ENCODE measurements around the gene SLC16A10. TPM values are rescaled to one million over a fixed set of nuclear protein-coding genes. Genes with fewer than 3 reads are reported as not detected.

The SLC16A10 gene
- total and polyA plus RNA-seq, 2 experiments from 2014 or later: 19.9 to 34.1 TPM

- Histone ChIP-seq H3K9me3 (ENCODE audit: low read depth) (no peaks in the 10 kb centered on the region), H3K79me2 (peaks cover 63% of the 10 kb centered on the region), H2AFZ (no peak overlapping the region), H3K4me3 (no peak overlapping the region), H3K4me2 (peak overlapping the region; percentile 42), H3K36me3 (replicated peaks; ENCODE audit: insufficient read depth, low read depth) (no peaks in the 10 kb centered on the region), H3K27me3 (no peaks in the 10 kb centered on the region), H3K4me1 (ENCODE audit: insufficient read depth) (no peaks in the 10 kb centered on the region), H3K9me2 (replicated peaks; ENCODE audit: insufficient read depth) (no peaks in the 10 kb centered on the region), H4K20me1 (ENCODE audit: insufficient read depth, poor library complexity, severe bottlenecking) (no peaks in the 10 kb centered on the region), H3K27ac (peak overlapping the region; percentile 24)
- no peak for DNase-seq (ENCODE audit: low spot score)
- 88% methylated on average over 2 of the region's 2 CpGs for WGBS (ENCODE audit: low lambda C conversion rate, missing lambda C conversion rate)
- TF ChIP-seq EZH2phosphoT487 (IDR thresholded peaks at IDR 0.05; ENCODE audit: low read depth, severe bottlenecking, unreplicated experiment): no peak
- no peak for TF ChIP-seq CTCF (IDR thresholded peaks at IDR 0.05; ENCODE audit: poor library complexity)
- TF ChIP-seq EZH2 (IDR thresholded peaks at IDR 0.05; ENCODE audit: borderline replicate concordance): no peak
Observed at GRCh38 chr6:111266276-111266675, 179.0 kb downstream of the SLC16A10 start.

- TF ChIP-seq EZH2 (IDR thresholded peaks at IDR 0.05; ENCODE audit: borderline replicate concordance) (no peak), EZH2phosphoT487 (IDR thresholded peaks at IDR 0.05; ENCODE audit: low read depth, severe bottlenecking, unreplicated experiment) (no peak), CTCF (IDR thresholded peaks at IDR 0.05; ENCODE audit: poor library complexity) (no peak)
- Histone ChIP-seq H3K79me2 (peaks cover 58% of the 10 kb centered on the region), H4K20me1 (ENCODE audit: insufficient read depth, poor library complexity, severe bottlenecking) (no peaks in the 10 kb centered on the region), H3K27ac (no peak overlapping the region), H3K4me2 (peak overlapping the region; percentile 7), H3K4me3 (no peak overlapping the region), H3K9me2 (replicated peaks; ENCODE audit: insufficient read depth) (no peaks in the 10 kb centered on the region), H3K36me3 (replicated peaks; ENCODE audit: insufficient read depth, low read depth) (no peaks in the 10 kb centered on the region), H2AFZ (no peak overlapping the region), H3K4me1 (ENCODE audit: insufficient read depth) (no peaks in the 10 kb centered on the region), H3K27me3 (no peaks in the 10 kb centered on the region), H3K9me3 (ENCODE audit: low read depth) (no peaks in the 10 kb centered on the region)
- no peak for DNase-seq (ENCODE audit: low spot score)
- 95% methylated on average over 7 of the region's 7 CpGs for WGBS (ENCODE audit: low lambda C conversion rate, missing lambda C conversion rate)
Observed at GRCh38 chr6:111267764-111268333, 180.5 kb downstream of the SLC16A10 start.

GRCh38 chr6:111269401-111269970 is 182.2 kb downstream of the SLC16A10 start:
- TF ChIP-seq CTCF (IDR thresholded peaks at IDR 0.05; ENCODE audit: poor library complexity): no peak
- TF ChIP-seq EZH2phosphoT487 (IDR thresholded peaks at IDR 0.05; ENCODE audit: low read depth, severe bottlenecking, unreplicated experiment): no peak
- no peak for TF ChIP-seq EZH2 (IDR thresholded peaks at IDR 0.05; ENCODE audit: borderline replicate concordance)
- no peaks in the 10 kb centered on the region for H3K9me2 ChIP-seq (replicated peaks; ENCODE audit: insufficient read depth)
- no peak for DNase-seq (ENCODE audit: low spot score)
- no peaks in the 10 kb centered on the region for H4K20me1 ChIP-seq (ENCODE audit: insufficient read depth, poor library complexity, severe bottlenecking)
- no peak overlapping the region for H3K4me2 ChIP-seq
- H3K9me3 ChIP-seq (ENCODE audit: low read depth): peaks cover under 1% of the 10 kb centered on the region
- H2AFZ ChIP-seq: no peak overlapping the region
- H3K27me3 ChIP-seq: no peaks in the 10 kb centered on the region
- 100% methylated on average over 1 of the region's 1 CpG for WGBS (ENCODE audit: low lambda C conversion rate, missing lambda C conversion rate)
- H3K36me3 ChIP-seq (replicated peaks; ENCODE audit: insufficient read depth, low read depth): no peaks in the 10 kb centered on the region
- peaks cover 67% of the 10 kb centered on the region for H3K79me2 ChIP-seq
- no peak overlapping the region for H3K4me3 ChIP-seq
- H3K27ac ChIP-seq: no peak overlapping the region
- no peaks in the 10 kb centered on the region for H3K4me1 ChIP-seq (ENCODE audit: insufficient read depth)
